ENCODE data around the gene ZFAND3. TPM values are rescaled to one million over a fixed set of nuclear protein-coding genes. Genes with fewer than 3 reads are reported as not detected.
"Not testable (repeated sequence)": the region's sequence is repeated elsewhere in the genome, so short reads cannot be mapped to it uniquely, and the experiment has no call there.

Gene ZFAND3
- total RNA-seq, 1 donor from 2014 or later = 32.2 TPM

- no peak for DNase-seq
Observed at GRCh38 chr6:38091613-38092012, 272.1 kb downstream of the ZFAND3 start.

DNA sequence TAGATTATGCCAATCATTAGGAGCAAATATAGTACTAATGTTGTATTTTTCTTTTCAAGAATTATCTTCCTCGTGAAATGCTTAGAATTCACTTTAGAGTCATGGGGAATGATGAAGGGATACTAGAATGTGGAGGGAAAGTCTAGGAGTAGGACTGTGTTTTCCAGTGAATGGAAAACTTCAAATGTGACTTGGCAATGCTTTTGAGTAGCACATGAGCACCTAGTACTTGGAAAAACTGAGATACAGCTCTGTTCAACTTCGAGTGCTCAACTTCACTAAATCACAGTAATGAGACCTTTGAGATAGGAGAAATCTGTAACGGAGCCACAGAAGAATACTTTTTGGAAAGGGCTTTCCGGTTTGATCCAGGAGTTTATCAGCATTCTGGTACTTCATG lies 272.9 kb downstream of the ZFAND3 start:
- DNase-seq = no peak

DNA sequence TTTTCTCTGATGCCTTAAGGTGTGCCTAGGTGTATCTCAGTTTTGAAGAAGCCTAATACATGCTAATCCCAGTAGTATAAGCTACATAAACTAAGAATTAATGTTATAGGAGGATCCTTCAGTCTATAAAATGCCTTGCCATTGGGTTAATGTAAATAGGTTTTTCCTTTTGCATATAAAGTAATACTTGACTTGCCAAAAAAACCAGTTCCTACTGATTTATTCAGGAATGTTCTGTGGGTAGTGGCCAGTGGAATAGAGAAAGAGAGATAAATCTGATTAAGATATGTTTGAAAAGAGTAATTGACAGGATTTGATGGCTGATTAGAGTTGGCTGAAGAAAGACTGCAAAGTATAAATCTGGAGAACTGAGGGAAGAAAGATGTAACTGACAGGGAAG lies 273.4 kb downstream of the ZFAND3 start:
- DNase-seq = no peak

DNA sequence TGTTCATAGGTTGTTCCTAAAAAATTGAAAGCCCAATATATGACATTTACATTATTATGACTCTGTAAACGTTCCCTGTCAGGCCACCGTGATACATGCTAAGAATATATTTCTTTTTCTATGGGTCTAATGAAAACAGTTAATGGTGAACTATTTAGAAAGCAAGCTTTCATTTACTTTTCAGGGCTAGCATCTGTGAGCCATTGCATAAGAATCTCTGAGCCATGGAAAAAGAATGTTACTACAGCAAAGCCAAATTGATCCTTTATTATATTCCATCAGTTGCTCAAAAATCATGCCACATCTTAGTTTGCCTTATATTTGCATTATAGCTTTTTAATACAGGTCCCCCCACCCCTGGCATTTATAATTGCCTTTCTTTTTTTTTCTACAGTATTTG lies 275.5 kb downstream of the ZFAND3 start:
- no peak for DNase-seq

DNA sequence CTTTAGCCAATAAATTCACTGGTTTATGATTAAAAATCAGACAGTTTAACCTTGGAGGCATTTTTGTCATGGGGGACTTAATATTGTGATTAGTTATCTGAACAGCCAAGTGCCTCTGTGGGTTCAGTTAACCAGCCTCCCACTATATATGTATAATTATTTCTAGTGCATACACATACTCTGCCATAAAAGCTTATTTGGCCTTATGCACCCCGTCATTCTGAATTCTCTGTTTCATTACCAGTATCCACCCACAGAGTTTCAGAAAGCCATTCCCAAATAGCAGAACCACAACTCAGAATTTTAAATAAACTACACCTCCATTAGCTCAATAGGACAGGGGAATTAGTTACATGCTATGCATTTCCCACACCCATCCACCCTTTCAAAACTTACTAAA lies 279.7 kb downstream of the ZFAND3 start:
- DNase-seq = no peak

- DNase-seq = no peak
Observed at GRCh38 chr6:38100380-38100779, 280.9 kb downstream of the ZFAND3 start.

- no peak for DNase-seq
Observed at GRCh38 chr6:38103921-38104320, 284.4 kb downstream of the ZFAND3 start.

- DNase-seq = no peak
Observed at GRCh38 chr6:38105066-38105465, 285.5 kb downstream of the ZFAND3 start.

DNA sequence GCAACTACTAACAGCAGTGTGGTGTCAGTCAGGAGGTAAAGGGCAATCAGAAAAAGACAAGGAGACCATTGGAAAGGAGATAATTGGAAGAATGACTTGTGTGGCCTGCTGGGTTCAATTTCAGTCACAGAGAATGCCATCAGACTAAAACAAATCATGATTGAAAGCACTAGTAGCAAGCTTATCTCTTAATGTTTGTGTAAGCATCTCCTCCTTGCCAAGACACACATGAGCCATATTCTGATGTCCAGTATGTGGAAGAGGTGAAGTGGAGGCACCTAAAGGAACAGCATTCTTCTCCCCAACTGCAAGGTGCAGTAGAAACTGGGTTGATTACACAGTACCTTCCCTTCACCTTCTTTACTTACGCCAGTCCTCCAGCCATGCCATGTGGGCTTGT lies 287.5 kb downstream of the ZFAND3 start:
- DNase-seq = no peak

GRCh38 chr6:38110481-38110971 lies 291.0 kb downstream of the ZFAND3 start:
- DNase-seq = peak; percentile 26

DNA sequence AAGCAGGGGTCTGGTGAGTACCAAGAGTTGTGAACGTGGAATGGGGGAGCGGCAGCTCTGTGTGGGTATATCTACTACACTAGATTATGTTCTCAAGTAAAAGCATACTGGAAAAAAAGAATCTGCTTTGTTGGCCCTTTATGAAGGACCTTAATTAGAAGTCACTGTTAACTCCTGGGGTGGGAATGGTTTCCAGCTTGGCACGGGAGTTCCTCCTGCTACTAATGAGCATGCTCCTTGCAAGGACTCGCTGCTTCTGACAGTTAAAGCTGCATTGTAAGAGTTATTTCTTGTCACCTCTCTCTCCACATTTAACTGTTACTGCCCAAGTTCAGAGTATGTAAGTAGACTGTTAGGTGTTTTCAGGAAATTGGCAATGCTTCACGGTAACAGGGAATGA lies 292.7 kb downstream of the ZFAND3 start:
- no peak for DNase-seq

GRCh38 chr6:38113825-38114576 lies 294.5 kb downstream of the ZFAND3 start:
- DNase-seq = no peak

GRCh38 chr6:38114976-38115625 lies 295.6 kb downstream of the ZFAND3 start:
- no peak for DNase-seq

DNA sequence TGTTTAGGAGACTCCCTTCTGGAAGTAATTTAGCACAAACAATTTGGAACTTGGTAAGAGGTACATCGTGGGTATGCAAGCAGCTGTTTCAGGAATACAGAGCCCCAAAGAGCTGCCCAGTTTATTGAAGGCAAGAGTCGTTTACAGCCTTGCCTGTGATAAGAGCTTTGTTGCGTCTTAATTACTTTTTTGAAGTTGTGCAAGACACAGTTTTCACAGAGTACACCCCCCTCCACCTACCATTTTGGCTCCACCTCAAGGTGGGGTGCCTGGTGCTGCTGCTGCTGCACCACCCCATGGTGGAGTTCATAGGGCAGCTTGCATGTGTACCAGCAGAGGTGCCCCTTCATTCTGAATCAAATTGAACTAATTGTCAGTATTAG lies 296.1 kb downstream of the ZFAND3 start:
- DNase-seq = no peak

DNA sequence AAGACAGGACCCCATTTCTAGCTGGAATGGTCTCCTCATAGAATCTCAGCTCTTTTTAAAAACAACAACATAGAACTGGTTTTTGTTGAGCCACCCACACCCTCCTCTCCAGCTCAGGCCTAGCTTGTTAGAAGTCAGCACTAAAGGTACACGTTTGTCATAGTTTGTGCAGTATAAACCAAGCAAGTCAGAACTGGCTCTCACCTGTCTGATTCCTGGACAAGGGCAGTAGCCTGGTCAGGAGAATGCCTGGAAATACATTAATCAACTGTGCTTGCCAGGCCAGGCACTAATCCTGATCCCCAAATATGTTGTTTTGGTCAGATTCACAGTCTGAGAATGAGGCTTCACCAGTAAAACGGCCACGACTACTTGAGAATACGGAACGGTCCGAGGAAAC lies 296.7 kb downstream of the ZFAND3 start:
- no peak for DNase-seq

GRCh38 chr6:38117281-38117680 lies 297.8 kb downstream of the ZFAND3 start:
- DNase-seq = no peak

- no peak for DNase-seq
Observed at GRCh38 chr6:38118791-38119365, 299.4 kb downstream of the ZFAND3 start.

DNA sequence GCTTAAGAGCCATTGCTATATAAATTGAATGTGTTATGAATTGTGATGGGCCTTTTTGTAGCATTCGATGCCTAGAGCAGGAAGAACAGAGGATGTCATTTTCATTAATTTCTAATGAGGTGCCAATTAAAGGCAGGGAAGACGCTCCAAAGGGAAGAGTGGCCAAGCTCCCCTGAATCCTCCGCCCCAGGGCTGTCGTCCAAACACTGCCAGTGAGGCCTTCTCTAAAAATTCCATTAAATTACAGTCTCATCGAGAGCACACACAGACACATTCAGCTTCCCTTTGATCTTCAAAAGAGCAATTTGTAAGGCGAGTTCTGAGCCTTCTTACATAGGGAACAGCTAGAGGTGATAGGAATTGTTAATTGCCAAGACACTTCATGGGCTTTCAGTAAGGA lies 300.0 kb downstream of the ZFAND3 start:
- DNase-seq = no peak

DNA sequence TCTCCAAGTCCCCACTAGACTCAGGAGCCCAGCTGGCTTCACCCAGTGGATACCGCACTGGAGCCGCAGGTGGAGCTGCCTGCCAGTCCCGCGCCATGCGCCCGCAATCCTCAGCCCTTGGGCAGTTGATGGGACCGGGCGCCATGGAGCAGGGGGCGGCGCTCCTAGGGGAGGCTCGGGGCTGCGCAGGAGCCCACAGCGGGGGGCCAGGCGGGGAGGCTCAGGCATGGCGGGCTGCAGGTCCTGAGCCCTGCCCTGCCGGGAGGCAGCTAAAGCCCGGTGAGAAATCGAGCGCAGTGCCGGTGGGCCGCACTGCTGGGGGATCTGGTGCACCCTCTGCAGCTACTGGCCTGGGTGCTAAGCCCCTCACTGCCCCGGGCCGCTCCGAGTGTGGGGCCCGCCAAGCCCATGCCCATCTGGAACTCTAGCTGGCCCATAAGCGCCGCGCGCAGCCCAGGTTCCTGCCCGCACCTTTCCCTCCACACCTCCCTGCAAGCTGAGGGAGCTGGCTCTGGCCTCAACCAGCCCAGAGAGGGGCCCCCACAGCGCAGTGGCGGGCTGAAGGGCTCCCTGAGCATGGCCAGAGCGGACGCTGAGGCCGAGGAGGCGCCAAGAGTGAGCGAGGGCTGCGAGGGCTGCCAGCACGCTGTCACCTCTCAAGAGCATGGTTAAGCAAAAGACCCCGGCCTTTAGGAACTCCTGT lies 304.8 kb downstream of the ZFAND3 start:
- not testable (repeated sequence) for DNase-seq

DNA sequence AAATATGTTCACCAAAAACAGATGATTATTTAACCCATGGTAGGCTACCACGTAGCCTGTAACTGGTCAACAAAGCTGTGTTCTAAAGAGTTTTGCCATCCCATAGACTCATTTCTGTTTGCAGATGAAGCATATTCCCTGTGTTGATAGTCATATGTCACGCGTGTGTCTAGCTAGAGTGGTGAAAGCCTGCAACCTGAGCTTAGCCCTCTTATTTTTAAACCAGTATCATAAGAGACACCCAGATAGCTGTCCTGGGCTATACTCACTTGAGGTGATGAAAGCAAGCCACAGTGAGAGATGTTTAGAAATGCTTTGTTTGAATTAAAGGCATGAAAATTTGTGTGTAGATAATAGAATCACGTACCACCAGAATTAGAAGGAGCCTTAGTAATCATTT lies 307.8 kb downstream of the ZFAND3 start:
- no peak for DNase-seq

GRCh38 chr6:38131527-38131965 lies 312.0 kb downstream of the ZFAND3 start:
- peak; percentile 66 for DNase-seq

- no peak for DNase-seq
Observed at GRCh38 chr6:38133932-38134703, 314.6 kb downstream of the ZFAND3 start.
